ENCODE results near the gene KLHL6. TPM values are rescaled to one million over a fixed set of nuclear protein-coding genes. Genes with fewer than 3 reads are reported as not detected.

The KLHL6 gene
- total and polyA plus RNA-seq, 10 of the 15 experiments (the other 5 are each of a cell fraction or from before 2014, with no cell fraction given) = 4.0 to 91.8 (median 24.4) TPM

GRCh38 chr3:183553334-183554026, 2.0 kb downstream of the KLHL6 start (continued):
- TF ChIP-seq SPI1 (IDR thresholded peaks at IDR 0.05; ENCODE audit: borderline replicate concordance, insufficient read depth, low read depth, low read length) = peak; percentile 19; the same call in 1 of the 2 replicates
- TF ChIP-seq SMAD1 (IDR thresholded peaks at IDR 0.05; ENCODE audit: low read depth, partially characterized antibody) = no peak
- no peak for TF ChIP-seq SMC3 (IDR thresholded peaks at IDR 0.05; ENCODE audit: borderline replicate concordance, low read length)
- TF ChIP-seq PAX5 (IDR thresholded peaks at IDR 0.05; ENCODE audit: borderline replicate concordance, low read depth, low read length) = no peak
- TF ChIP-seq MTA3 (IDR thresholded peaks at IDR 0.05; ENCODE audit: borderline replicate concordance, low read length) = no peak
- no peak for TF ChIP-seq SIX5 (IDR thresholded peaks at IDR 0.05; ENCODE audit: low read depth, low read length, severe bottlenecking)
- no peak for TF ChIP-seq ASH2L (IDR thresholded peaks at IDR 0.05; ENCODE audit: borderline replicate concordance, low read depth)
- TF ChIP-seq RBBP5 (conservative IDR thresholded peaks at IDR 0.05) = no peak
- no peak for TF ChIP-seq ATF3 (IDR thresholded peaks at IDR 0.05; ENCODE audit: borderline replicate concordance, extremely low read depth, low read depth, low read length)
- no peak for TF ChIP-seq E2F8 (IDR thresholded peaks at IDR 0.05; ENCODE audit: low read depth, partially characterized antibody)
- no peak for TF ChIP-seq CTCF (IDR thresholded peaks at IDR 0.05 in 2 of 3, conservative IDR thresholded peaks at IDR 0.05 in 1 of 3; ENCODE audit: control insufficient read depth in 2 of 3, extremely low read depth in 1 of 3, insufficient read depth in 1 of 3, low read depth in 3 of 3, low read length in 3 of 3)
